Astrocyte (in vitro differentiated cells and primary cell): ENCODE results near the gene PGAM2. TPM values are rescaled to one million over a fixed set of nuclear protein-coding genes. Genes with fewer than 3 reads are reported as not detected.
A peak's percentile ranks its signal among the peaks of the same experiment; 100 is the strongest.

Source experiments
- DNase-seq: peaks from one replicate; pipeline ENCODE4 v3.0.0-alpha.2; 2010; ENCODE audit warnings: low read depth
- FAIRE-seq: peaks from 2 replicates; lab custom pipeline; 2011; peaks lifted over from hg19 to GRCh38; lab: Jason Lieb, UNC
- H2AFZ ChIP-seq: 2 replicates; pipeline ENCODE4 v1.6.0; 2012; ENCODE audit warnings: low read depth, low read length, inconsistent platforms
- H3K27ac ChIP-seq: 2 replicates; pipeline ENCODE4 v1.5.1; 2011; ENCODE audit warnings: low read depth, low read length, inconsistent platforms
- H3K27me3 ChIP-seq: 2 replicates; pipeline ENCODE4 v1.6.0; 2011; ENCODE audit warnings: low read length, inconsistent platforms; ENCODE audit not compliant: insufficient read depth
- H3K36me3 ChIP-seq: 2 replicates; pipeline ENCODE4 v1.5.1; 2011; ENCODE audit warnings: low read length, inconsistent platforms; ENCODE audit not compliant: insufficient read depth
- H3K4me1 ChIP-seq: 2 replicates; pipeline ENCODE4 v1.5.1; 2011; ENCODE audit warnings: low read length, inconsistent platforms; ENCODE audit not compliant: insufficient read depth
- H3K4me2 ChIP-seq: 2 replicates; pipeline ENCODE4 v1.6.0; 2012; ENCODE audit warnings: low read length, inconsistent platforms
- H3K4me3 ChIP-seq: 2 replicates; pipeline ENCODE4 v1.5.1; 2011; ENCODE audit warnings: low read depth, mild to moderate bottlenecking, low read length, inconsistent platforms; ENCODE audit not compliant: insufficient read depth
- H3K79me2 ChIP-seq: 2 replicates; pipeline ENCODE4 v1.6.0; 2012; ENCODE audit warnings: mild to moderate bottlenecking, low read length, inconsistent platforms; ENCODE audit not compliant: insufficient read depth
- H3K9ac ChIP-seq: 2 replicates; pipeline ENCODE4 v1.6.0; 2012; ENCODE audit warnings: mild to moderate bottlenecking, low read length, inconsistent platforms
- H3K9me3 ChIP-seq: 2 replicates; pipeline ENCODE4 v1.5.1; 2012; ENCODE audit warnings: low read depth, mild to moderate bottlenecking, low read length, inconsistent platforms; ENCODE audit not compliant: insufficient read depth
- H4K20me1 ChIP-seq: 2 replicates; pipeline ENCODE4 v1.6.0; 2012; ENCODE audit warnings: low read length, inconsistent platforms; ENCODE audit not compliant: insufficient read depth
- H3K27ac Mint-ChIP-seq: one replicate; pipeline ENCODE4 v1.8.0; 2021; ENCODE audit warnings: mild to moderate bottlenecking, mixed read lengths; ENCODE audit not compliant: unreplicated experiment
- H3K27me3 Mint-ChIP-seq: one replicate; pipeline ENCODE4 v1.8.0; 2021; ENCODE audit warnings: low read depth, mixed read lengths; ENCODE audit not compliant: unreplicated experiment
- H3K36me3 Mint-ChIP-seq: one replicate; pipeline ENCODE4 v1.8.0; 2021; ENCODE audit warnings: low read depth, mixed read lengths; ENCODE audit not compliant: unreplicated experiment
- H3K4me1 Mint-ChIP-seq: one replicate; pipeline ENCODE4 v1.8.0; 2021; ENCODE audit warnings: low read depth, mixed read lengths; ENCODE audit not compliant: unreplicated experiment
- H3K4me3 Mint-ChIP-seq: one replicate; pipeline ENCODE4 v1.8.0; 2021; ENCODE audit warnings: mild to moderate bottlenecking, moderate library complexity, mixed read lengths; ENCODE audit not compliant: unreplicated experiment
- H3K9me3 Mint-ChIP-seq: one replicate; pipeline ENCODE4 v1.8.0; 2021; ENCODE audit warnings: mild to moderate bottlenecking, mixed read lengths; ENCODE audit not compliant: unreplicated experiment
- CTCF ChIP-seq: IDR thresholded peaks from 2 replicates; pipeline ENCODE4 v1.5.1; 2011; ENCODE audit warnings: low read depth, mild to moderate bottlenecking, inconsistent platforms, low read length, moderate library complexity; ENCODE audit not compliant: insufficient read depth
- EZH2 ChIP-seq: IDR thresholded peaks from 2 replicates; pipeline ENCODE4 v1.6.1; 2012; ENCODE audit warnings: mild to moderate bottlenecking, low read length, inconsistent platforms; ENCODE audit not compliant: insufficient read depth
- total RNA-seq: library from RNA; stranded (reverse); gene quantifications from 2 replicates; pipeline ENCODE4 v1.2.1, GENCODE V29; 2021

PGAM2 gene
- total RNA-seq, 1 donor from 2014 or later = 0.79 TPM

- Mint-ChIP-seq H3K9me3 (no peaks in the 10 kb centered on the region), H3K27me3 (no peaks in the 10 kb centered on the region), H3K36me3 (peaks cover 15% of the 10 kb centered on the region), H3K4me3 (no peak overlapping the region), H3K27ac (no peak overlapping the region), H3K4me1 (peaks cover 19% of the 10 kb centered on the region)
- H3K36me3 ChIP-seq = no peaks in the 10 kb centered on the region
- no peak overlapping the region for H3K4me2 ChIP-seq
- H2AFZ ChIP-seq = no peak overlapping the region
- peaks cover 16% of the 10 kb centered on the region for H3K4me1 ChIP-seq
- H3K9ac ChIP-seq = no peak overlapping the region
- H3K27me3 ChIP-seq = no peaks in the 10 kb centered on the region
- no peaks in the 10 kb centered on the region for H3K9me3 ChIP-seq
- H3K79me2 ChIP-seq = peaks cover 15% of the 10 kb centered on the region
- peaks cover 44% of the 10 kb centered on the region for H4K20me1 ChIP-seq
- no peak for TF ChIP-seq CTCF
- no peak for TF ChIP-seq EZH2
- FAIRE-seq = no peak
- no peak overlapping the region for H3K4me3 ChIP-seq
- H3K27ac ChIP-seq = no peak overlapping the region
- no peak for DNase-seq
Observed at GRCh38 chr7:44107116-44107960, 42.0 kb upstream of the PGAM2 start.

- H3K27me3 ChIP-seq = no peaks in the 10 kb centered on the region
- DNase-seq = no peak
- no peaks in the 10 kb centered on the region for H3K36me3 ChIP-seq
- peaks cover 16% of the 10 kb centered on the region for H3K4me1 ChIP-seq
- Mint-ChIP-seq H3K27me3 (no peaks in the 10 kb centered on the region), H3K27ac (no peak overlapping the region), H3K9me3 (no peaks in the 10 kb centered on the region), H3K4me3 (no peak overlapping the region), H3K4me1 (peaks cover 22% of the 10 kb centered on the region), H3K36me3 (peaks cover 13% of the 10 kb centered on the region)
- H2AFZ ChIP-seq = no peak overlapping the region
- no peaks in the 10 kb centered on the region for H3K9me3 ChIP-seq
- H3K79me2 ChIP-seq = peaks cover 15% of the 10 kb centered on the region
- no peak overlapping the region for H3K9ac ChIP-seq
- TF ChIP-seq EZH2 = no peak
- TF ChIP-seq CTCF = no peak
- FAIRE-seq = no peak
- peak overlapping the region; percentile 89 for H3K4me2 ChIP-seq
- H3K27ac ChIP-seq = no peak overlapping the region
- peak overlapping the region; percentile 70 for H3K4me3 ChIP-seq
- H4K20me1 ChIP-seq = peaks cover 39% of the 10 kb centered on the region
Observed at GRCh38 chr7:44106311-44107065, 41.1 kb upstream of the PGAM2 start.
